GM23338 (cell line): ENCODE data around the gene PPFIA2. TPM values are rescaled to one million over a fixed set of nuclear protein-coding genes. Genes with fewer than 3 reads are reported as not detected.

Experiments used
- ATAC-seq: fragments of 200-7000 bp; cut with Tn5 transposase; 3 replicates; pipeline ENCODE4 v1.9.1; 2020
- DNase-seq: peaks from one replicate; pipeline ENCODE4 v3.0.0-alpha.2; 2015; ENCODE audit warnings: low spot score
- H2AFZ ChIP-seq: fragments of 200-600 bp; sonication (generic); 2 replicates; pipeline ENCODE4 v1.8.0; 2016; ENCODE audit warnings: antibody characterized with exemption, mild to moderate bottlenecking, moderate library complexity
- H3F3A ChIP-seq: fragments of 200-600 bp; sonication (generic); replicated peaks from 2 replicates; pipeline ENCODE4 v1.8.0; 2017; ENCODE audit warnings: antibody characterized with exemption, mixed run types, low read depth
- H3K27ac ChIP-seq: fragments of 200-600 bp; sonication (generic); 2 replicates; pipeline ENCODE4 v1.6.1; 2016; ENCODE audit warnings: low read depth
- H3K27me3 ChIP-seq: fragments of 200-600 bp; sonication (generic); 2 replicates; pipeline ENCODE4 v1.8.0; 2016; ENCODE audit warnings: mild to moderate bottlenecking, mixed run types, moderate library complexity; ENCODE audit not compliant: insufficient read depth
- H3K36me3 ChIP-seq: fragments of 200-600 bp; sonication (generic); 2 replicates; pipeline ENCODE4 v1.8.0; 2016; ENCODE audit warnings: mild to moderate bottlenecking; ENCODE audit not compliant: insufficient read depth
- H3K4me1 ChIP-seq: fragments of 200-600 bp; sonication (generic); 2 replicates; pipeline ENCODE4 v1.8.0; 2016; ENCODE audit warnings: mild to moderate bottlenecking, moderate library complexity; ENCODE audit not compliant: insufficient read depth
- H3K4me2 ChIP-seq: fragments of 200-600 bp; sonication (generic); 2 replicates; pipeline ENCODE4 v1.7.1; 2017; ENCODE audit warnings: mixed run types
- H3K4me3 ChIP-seq: fragments of 200-600 bp; sonication (generic); 2 replicates; pipeline ENCODE4 v1.6.1; 2016; ENCODE audit warnings: mixed run types
- H3K79me2 ChIP-seq: fragments of 200-600 bp; sonication (generic); replicated peaks from 2 replicates; pipeline ENCODE4 v1.8.0; 2017; ENCODE audit warnings: mild to moderate bottlenecking; ENCODE audit not compliant: insufficient read depth
- H3K9me2 ChIP-seq: fragments of 200-600 bp; sonication (generic); 2 replicates; pipeline ENCODE4 v1.8.0; 2017; ENCODE audit not compliant: insufficient read depth
- H4K20me1 ChIP-seq: fragments of 200-600 bp; sonication (generic); replicated peaks from 2 replicates; pipeline ENCODE4 v1.8.0; 2017; ENCODE audit warnings: mild to moderate bottlenecking; ENCODE audit not compliant: insufficient read depth
- H3K27ac Mint-ChIP-seq: 2 replicates; pipeline ENCODE4 v1.8.0; 2020; ENCODE audit warnings: inconsistent platforms, mild to moderate bottlenecking, moderate library complexity, mixed read lengths
- H3K27me3 Mint-ChIP-seq: 3 replicates; pipeline ENCODE4 v1.8.0; 2022; ENCODE audit warnings: low read depth, mild to moderate bottlenecking, moderate library complexity, mixed read lengths, inconsistent platforms; ENCODE audit not compliant: insufficient read depth, poor library complexity
- H3K36me3 Mint-ChIP-seq: 3 replicates; pipeline ENCODE4 v1.8.0; 2021; ENCODE audit warnings: low read depth, mild to moderate bottlenecking, inconsistent platforms, moderate library complexity, mixed read lengths
- H3K4me1 Mint-ChIP-seq: 3 replicates; pipeline ENCODE4 v1.8.0; 2020; ENCODE audit warnings: mild to moderate bottlenecking, inconsistent platforms, mixed read lengths
- H3K4me3 Mint-ChIP-seq: 3 replicates; pipeline ENCODE4 v1.8.0; 2021; ENCODE audit warnings: moderate library complexity, mild to moderate bottlenecking, inconsistent platforms, mixed read lengths
- H3K9me3 Mint-ChIP-seq: 3 replicates; pipeline ENCODE4 v1.8.0; 2020; ENCODE audit warnings: moderate library complexity, mild to moderate bottlenecking, inconsistent platforms, mixed read lengths
- CREB1 ChIP-seq: fragments of 250-450 bp; sonication (Bioruptor Pico); IDR thresholded peaks from 2 replicates; pipeline ENCODE4 v1.5.0; 2020; ENCODE audit warnings: low read depth, mild to moderate bottlenecking, moderate library complexity
- CTCF ChIP-seq, 2 experiments: fragments of 200-600 bp in 1 of 2; sonication (generic) in 1 of 2; conservative IDR thresholded peaks; 2 replicates each; pipeline versions ENCODE4 v1.5.1 to v1.6.1; 2016 to 2017; ENCODE audit warnings: antibody characterized with exemption in 2 of 2, low read depth in 2 of 2, mild to moderate bottlenecking in 2 of 2, moderate library complexity in 1 of 2
- ETS1 ChIP-seq: IDR thresholded peaks from 2 replicates; pipeline ENCODE4 v1.6.1; 2016; ENCODE audit warnings: antibody characterized with exemption
- EZH2 ChIP-seq: fragments of 200-600 bp; sonication (generic); IDR thresholded peaks from one replicate; pipeline ENCODE4 v1.8.0; 2017; ENCODE audit warnings: antibody characterized with exemption, mild to moderate bottlenecking, low read depth; ENCODE audit not compliant: unreplicated experiment
- EZH2phosphoT487 ChIP-seq: fragments of 200-600 bp; sonication (generic); IDR thresholded peaks from one replicate; pipeline ENCODE4 v1.8.1; 2018; ENCODE audit warnings: antibody characterized with exemption; ENCODE audit not compliant: unreplicated experiment
- POLR2AphosphoS5 ChIP-seq: IDR thresholded peaks from 2 replicates; pipeline ENCODE4 v1.6.1; 2016; ENCODE audit warnings: antibody characterized with exemption, low read depth
- REST ChIP-seq: IDR thresholded peaks from one replicate; pipeline ENCODE4 v1.6.1; 2018; ENCODE audit warnings: antibody characterized with exemption; ENCODE audit not compliant: unreplicated experiment
- STAT1 ChIP-seq: IDR thresholded peaks from one replicate; pipeline ENCODE4 v1.6.1; 2016; ENCODE audit warnings: antibody characterized with exemption; ENCODE audit not compliant: unreplicated experiment
- ZNF331 ChIP-seq: fragments of 250-450 bp; sonication (Bioruptor Pico); IDR thresholded peaks from 2 replicates; pipeline ENCODE4 v1.5.0; 2020; ENCODE audit warnings: low read depth, mild to moderate bottlenecking, moderate library complexity
- ZNF462 ChIP-seq: fragments of 250-450 bp; sonication (Bioruptor Pico); IDR thresholded peaks from 2 replicates; pipeline ENCODE4 v1.5.0; 2020; ENCODE audit warnings: mild to moderate bottlenecking, moderate library complexity
- polyA plus RNA-seq: library from polyadenylated mRNA; unstranded; fragments of >200 nt; fragmentation: Nextera tagmentation; extraction: Ambion mirVana; gene quantifications from 2 replicates; pipeline ENCODE4 v1.2.1, GENCODE V29; 2016
- total RNA-seq: library from RNA; depleted of rRNA; stranded (reverse); fragments of >200 nt; shearing (Covaris generic); gene quantifications from 2 replicates; pipeline ENCODE4 v1.2.3, GENCODE V29; 2014

PPFIA2 gene
- total and polyA plus RNA-seq, 2 experiments from 2014 or later, result 5.4 to 7.2 TPM

GRCh38 chr12:81337886-81338285, 421.3 kb downstream of the PPFIA2 start:
- H3K4me1 ChIP-seq, result no peaks in the 10 kb centered on the region
- Mint-ChIP-seq H3K36me3 (no peaks in the 10 kb centered on the region), H3K27me3 (no peaks in the 10 kb centered on the region), H3K4me3 (no peak overlapping the region), H3K9me3 (no peaks in the 10 kb centered on the region), H3K4me1 (no peaks in the 10 kb centered on the region), H3K27ac (no peak overlapping the region)
- H3K27ac ChIP-seq, result no peak overlapping the region
- H3K4me3 ChIP-seq, result no peak overlapping the region
- H2AFZ ChIP-seq, result no peak overlapping the region
- no peak overlapping the region for H3K4me2 ChIP-seq
- no peaks in the 10 kb centered on the region for H3K9me2 ChIP-seq
- DNase-seq (no peak), ATAC-seq (no peak)
- H3K79me2 ChIP-seq, result no peaks in the 10 kb centered on the region
- no peaks in the 10 kb centered on the region for H3F3A ChIP-seq
- no peaks in the 10 kb centered on the region for H3K27me3 ChIP-seq
- no peak for TF ChIP-seq ZNF462 (CRISPR knock-in tag)
- no peak for TF ChIP-seq STAT1
- H4K20me1 ChIP-seq, result no peaks in the 10 kb centered on the region
- no peaks in the 10 kb centered on the region for H3K36me3 ChIP-seq

- ATAC-seq (no peak), DNase-seq (no peak)
- Mint-ChIP-seq H3K27ac (no peak overlapping the region), H3K4me1 (peaks cover 6% of the 10 kb centered on the region), H3K27me3 (no peaks in the 10 kb centered on the region), H3K36me3 (no peaks in the 10 kb centered on the region), H3K9me3 (no peaks in the 10 kb centered on the region), H3K4me3 (no peak overlapping the region)
- H3F3A ChIP-seq, result no peaks in the 10 kb centered on the region
- H3K9me2 ChIP-seq, result peaks cover 2% of the 10 kb centered on the region; the same call in 1 of the 2 replicates
- no peak overlapping the region for H3K4me3 ChIP-seq
- no peak overlapping the region for H3K4me2 ChIP-seq
- H2AFZ ChIP-seq, result no peak overlapping the region
- H3K36me3 ChIP-seq, result no peaks in the 10 kb centered on the region
- H3K79me2 ChIP-seq, result no peaks in the 10 kb centered on the region
- H3K27me3 ChIP-seq, result no peaks in the 10 kb centered on the region
- H3K27ac ChIP-seq, result no peak overlapping the region
- TF ChIP-seq STAT1 (no peak), POLR2AphosphoS5 (no peak), ETS1 (no peak), REST (no peak), ZNF331 (CRISPR knock-in tag) (no peak), CTCF (conservative IDR thresholded peaks at IDR 0.05; ENCODE audit: low read depth in 2 of 2) (no peak), EZH2 (no peak), CREB1 (CRISPR knock-in tag) (no peak), EZH2phosphoT487 (no peak)
- no peaks in the 10 kb centered on the region for H3K4me1 ChIP-seq
- no peaks in the 10 kb centered on the region for H4K20me1 ChIP-seq
Observed at GRCh38 chr12:81333812-81334211, 425.3 kb downstream of the PPFIA2 start.
